ENCODE data around the gene APBB2. TPM values are rescaled to one million over a fixed set of nuclear protein-coding genes. Genes with fewer than 3 reads are reported as not detected.

Gene APBB2
- total RNA-seq, 2 experiments from 2014 or later: 2.4 to 2.7 TPM

DNA sequence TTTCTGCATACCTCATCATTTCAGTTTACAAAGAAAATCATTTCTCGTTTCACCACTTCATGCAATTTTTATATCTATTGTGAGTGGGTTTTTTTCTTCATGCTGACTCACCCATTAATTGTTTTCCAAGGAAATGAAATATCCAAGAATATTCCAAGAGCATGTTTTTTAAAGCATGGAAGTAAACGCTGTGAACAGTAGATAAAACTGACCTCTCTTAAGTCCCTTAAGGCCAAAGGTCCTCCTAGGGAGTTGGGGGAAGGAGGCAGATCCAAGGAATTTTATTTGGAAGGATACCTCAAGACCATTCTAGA is 2.6 kb upstream of the APBB2 start:
- POLR2A ChIA-PET: no interaction called here
- CTCF ChIA-PET: interaction anchor here (0.6 kb wide), 1 partner anchor 241 kb away, joined by 3 read pairs; no protein-coding TSS in a partner anchor

DNA sequence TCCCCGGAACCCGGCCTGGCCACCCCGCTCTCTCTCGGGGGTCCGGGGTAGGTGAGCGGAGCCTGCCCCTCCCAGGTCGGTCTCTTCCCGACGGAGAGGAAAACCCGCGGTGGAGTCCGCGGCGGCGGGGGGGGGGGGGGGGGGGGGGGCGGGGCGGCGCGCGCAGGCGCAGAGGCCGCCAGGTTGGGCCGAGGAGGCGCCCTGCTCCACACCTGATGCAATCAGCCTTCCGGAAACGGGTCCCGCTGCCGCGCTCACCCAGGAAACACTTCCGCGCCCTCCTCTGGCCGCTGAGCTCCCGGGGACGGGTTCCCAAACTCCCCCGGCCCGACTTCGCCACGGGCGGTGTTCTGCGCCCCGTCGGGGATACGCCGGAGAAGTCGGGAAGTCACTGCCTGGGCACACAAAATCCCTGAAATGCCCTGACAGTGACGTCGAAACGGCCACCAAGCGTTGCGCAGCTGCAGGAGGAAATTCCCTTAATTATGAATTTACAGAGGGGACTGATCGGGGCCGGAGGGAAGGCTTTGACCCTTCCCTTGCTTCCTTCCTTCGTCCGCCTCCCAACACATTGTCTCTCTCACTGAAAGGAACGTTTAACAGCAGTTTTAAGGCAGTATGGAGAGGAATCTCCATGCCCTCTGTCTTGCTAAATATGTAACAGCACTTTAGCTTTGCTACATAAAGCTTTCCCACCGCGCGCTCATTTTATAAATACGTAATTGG is 2.1 kb upstream of the APBB2 start:
- CTCF ChIA-PET: interaction anchor here (0.6 kb wide), 3 partner anchors 240 to 1027 kb away, joined by 3 to 4 read pairs (median 3); no protein-coding TSS in a partner anchor
- POLR2A ChIA-PET: interaction anchor here (0.6 kb wide), 1 partner anchor 184 kb away, joined by 11 read pairs; no protein-coding TSS in a partner anchor

DNA sequence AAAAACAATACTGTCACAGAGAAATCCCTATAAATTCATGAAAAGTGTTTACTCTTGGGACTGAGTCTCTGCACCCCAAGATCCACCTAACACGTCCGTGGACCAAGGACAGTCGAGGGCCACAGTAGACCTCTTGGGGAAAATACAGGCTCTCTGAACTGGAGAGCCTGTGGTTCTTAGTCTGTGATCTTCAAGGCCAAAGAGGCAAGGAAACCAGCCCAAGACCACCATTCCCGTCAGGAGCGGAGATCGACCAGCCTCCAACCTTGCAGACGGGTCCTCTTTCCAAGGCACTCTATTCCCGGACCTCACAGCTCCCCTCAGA is 1.6 kb upstream of the APBB2 start:
- ChIA-PET CTCF (interaction anchor here (0.6 kb wide), 2 partner anchors 308 to 1028 kb away, joined by 3 to 4 read pairs; no protein-coding TSS in a partner anchor), POLR2A (interaction anchor here (0.6 kb wide), 1 partner anchor 183 kb away, joined by 11 read pairs; no protein-coding TSS in a partner anchor)

DNA sequence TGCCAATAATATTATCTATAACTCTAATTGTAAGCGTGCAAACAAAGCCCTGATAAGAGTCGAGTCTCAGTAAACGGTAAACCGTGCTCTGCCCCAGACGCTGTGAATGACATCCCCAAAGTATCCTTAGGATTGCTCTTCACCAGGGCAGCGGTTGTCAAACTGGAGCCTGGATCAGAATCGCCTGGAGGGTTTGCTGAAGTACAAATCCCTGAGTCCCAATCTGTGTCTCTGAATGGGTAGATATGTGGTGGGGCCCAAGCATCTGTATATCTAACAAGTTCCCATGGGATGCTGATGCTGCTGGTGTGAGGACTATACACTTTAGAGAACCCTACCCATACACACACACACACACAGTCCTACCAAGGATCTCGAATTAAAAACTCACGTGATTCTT is 813 bp upstream of the APBB2 start:
- POLR2A ChIA-PET: no interaction called here
- CTCF ChIA-PET: no interaction called here

DNA sequence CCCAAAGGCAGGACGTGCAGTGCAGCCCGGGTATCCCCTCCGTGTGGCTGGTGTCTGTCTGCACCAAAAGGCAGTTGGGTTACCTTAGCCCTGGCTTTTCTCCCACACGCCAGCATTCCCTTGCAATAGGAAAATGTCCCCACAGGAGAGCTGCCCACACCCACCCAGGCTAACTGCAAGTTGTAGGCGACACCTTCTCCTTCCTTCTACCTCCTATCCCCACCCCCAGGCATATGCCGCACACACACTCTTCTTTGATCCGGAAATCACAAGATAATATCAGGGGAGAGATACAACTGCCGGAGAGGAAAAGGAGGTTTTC is 444 bp upstream of the APBB2 start:
- CTCF ChIA-PET: no interaction called here
- POLR2A ChIA-PET: no interaction called here

DNA sequence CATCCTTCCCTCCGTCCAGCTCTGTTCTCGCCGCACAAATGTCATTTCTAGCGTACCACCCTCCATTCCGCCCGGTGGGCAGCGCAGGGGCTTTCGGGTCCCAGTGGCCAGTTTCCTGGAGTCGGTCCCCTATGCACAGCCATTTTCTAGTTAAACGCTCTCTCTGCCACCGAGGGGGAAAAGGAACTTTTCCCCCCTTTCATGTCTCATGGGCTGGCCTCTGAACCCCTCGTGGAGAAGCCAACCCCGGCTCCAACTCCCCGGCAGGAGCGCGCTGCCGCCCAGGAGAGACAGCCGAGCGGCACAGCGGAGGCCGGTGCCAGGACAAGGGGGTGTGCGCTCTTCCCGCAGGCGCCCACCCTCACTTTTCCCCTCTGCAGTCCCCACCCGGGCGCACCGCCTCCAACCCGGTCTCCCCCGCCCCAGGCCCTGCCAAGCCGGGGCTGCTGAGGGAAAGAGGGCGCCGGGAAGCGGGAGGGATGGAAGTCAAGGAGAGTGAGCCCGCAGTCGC is 662 bp downstream of the APBB2 start:
- ChIA-PET POLR2A (no interaction called here), CTCF (no interaction called here)

DNA sequence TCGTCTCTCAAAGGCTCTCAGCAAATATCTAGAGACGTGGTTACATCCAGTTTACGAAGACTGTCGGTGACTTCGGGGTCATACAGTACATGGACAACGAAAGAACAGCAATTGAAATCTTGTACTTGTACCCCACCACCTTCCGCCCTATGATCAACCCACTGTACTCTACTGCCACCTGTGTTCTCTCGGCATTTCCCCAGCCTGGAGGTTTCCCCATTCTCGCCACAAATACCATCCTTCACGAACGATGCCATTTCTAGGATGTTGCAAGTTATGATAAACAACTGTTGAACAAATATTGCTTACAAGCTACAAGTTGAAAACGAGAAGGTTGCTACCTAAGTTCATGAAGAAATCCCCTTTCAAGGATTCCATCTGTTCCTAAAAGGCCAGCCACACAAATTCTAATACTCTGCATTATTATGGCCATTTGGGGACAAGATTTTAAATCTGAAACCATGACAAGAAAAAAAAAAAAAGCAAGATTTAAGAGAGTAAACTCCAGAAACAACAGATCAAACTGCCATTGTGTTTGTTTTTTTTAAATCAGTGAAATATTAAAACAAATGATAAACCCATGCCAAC is 1.6 kb downstream of the APBB2 start:
- ChIA-PET CTCF (no interaction called here), POLR2A (no interaction called here)

DNA sequence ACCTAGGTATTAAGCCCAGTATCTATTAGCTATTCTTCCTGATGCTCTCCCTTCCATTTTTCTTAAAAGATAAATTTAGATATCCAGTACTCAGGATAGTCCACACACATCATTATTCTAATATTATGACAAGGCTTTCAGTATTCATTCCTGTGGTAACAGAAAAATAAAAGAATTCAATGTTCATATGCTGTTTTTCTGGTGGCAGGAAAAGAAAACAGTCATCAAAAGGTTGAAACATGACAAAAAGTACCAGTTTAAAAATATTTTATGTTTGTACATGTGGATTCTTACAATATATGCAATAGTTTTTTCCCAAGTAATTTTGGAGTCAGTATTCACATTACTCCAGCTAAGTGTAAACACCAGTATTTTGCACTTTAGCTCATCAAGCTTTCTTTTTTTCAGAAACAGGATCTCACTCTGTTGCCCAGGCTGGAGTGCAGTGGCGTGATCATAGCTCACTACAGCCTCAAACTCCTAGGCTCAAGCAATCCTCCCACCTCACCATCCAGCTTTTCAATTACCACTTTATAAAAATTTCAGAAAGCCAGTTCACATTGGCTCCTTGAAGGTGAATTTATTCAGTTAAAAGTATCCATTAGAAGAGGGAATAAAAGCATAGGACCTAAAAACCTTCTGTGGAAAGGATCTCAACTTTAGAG is 2.3 kb downstream of the APBB2 start:
- ChIA-PET POLR2A (no interaction called here), CTCF (no interaction called here)

DNA sequence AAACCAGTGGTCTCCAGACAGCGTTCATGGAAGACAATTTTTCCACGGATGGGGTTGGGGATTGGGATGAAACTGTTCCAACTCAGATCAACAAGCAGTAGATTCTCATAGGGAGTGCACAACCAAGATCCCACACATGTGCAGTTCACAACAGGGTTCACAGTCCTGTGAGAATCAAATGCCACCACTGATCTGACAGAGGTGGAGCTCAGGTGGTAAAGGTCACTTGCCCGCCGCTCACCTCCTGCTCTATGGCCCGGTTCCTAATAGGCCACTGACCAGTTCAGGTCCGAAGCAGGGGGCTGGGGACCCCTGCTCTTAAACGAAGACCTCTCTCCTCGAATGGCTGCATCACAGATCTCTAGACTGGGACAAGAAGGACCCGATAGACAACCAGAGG is 4.4 kb downstream of the APBB2 start:
- ChIA-PET CTCF (no interaction called here), POLR2A (no interaction called here)

DNA sequence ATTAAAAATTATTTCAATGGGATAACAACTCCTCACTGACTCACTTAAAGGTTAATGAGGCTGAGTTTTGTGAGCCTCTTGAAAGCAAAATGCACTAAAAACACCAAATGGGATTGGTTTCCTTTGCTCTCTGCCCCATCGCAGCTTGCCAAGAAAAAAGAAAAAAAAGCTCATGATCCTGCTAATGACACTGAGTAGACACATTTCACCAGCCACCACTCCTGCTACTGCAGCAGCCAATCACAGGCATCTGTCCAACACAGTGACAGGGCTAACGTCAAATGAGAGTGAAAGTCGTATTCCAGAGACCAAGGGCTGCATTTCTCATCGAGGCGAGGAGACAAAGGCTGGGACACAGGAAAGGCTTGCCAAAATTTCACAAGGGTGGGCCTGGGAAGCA is 5.2 kb downstream of the APBB2 start:
- CTCF ChIA-PET: no interaction called here

DNA sequence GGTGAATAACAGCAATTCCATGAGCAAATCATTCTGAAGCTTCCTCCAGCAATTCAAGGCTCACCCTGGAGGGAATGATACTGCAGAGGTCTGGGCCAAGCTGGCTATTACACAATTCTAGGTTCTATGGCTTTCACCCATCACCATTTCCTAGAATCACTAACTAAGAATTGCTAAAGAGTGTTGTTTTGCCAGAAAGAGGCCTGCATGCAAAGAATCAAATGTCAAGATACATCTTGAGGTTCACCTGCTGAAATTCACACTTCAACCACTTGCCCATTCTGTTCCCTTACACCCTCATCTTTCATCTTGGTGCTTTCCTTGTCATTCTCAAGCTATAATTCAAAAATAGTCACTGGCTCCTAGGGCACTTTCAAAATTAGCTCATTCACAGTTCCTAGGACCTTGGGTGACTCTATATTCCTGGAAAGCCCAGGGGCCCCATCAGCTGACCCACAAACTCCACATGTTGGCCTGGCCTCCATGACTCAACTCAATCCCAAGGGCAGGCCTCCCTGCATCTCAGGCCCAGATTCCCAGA is 7.0 kb downstream of the APBB2 start:
- POLR2A ChIA-PET: no interaction called here
- CTCF ChIA-PET: no interaction called here

More for the DNA sequence above, 5.2 kb downstream of the APBB2 start:
- POLR2A ChIA-PET: no interaction called here

DNA sequence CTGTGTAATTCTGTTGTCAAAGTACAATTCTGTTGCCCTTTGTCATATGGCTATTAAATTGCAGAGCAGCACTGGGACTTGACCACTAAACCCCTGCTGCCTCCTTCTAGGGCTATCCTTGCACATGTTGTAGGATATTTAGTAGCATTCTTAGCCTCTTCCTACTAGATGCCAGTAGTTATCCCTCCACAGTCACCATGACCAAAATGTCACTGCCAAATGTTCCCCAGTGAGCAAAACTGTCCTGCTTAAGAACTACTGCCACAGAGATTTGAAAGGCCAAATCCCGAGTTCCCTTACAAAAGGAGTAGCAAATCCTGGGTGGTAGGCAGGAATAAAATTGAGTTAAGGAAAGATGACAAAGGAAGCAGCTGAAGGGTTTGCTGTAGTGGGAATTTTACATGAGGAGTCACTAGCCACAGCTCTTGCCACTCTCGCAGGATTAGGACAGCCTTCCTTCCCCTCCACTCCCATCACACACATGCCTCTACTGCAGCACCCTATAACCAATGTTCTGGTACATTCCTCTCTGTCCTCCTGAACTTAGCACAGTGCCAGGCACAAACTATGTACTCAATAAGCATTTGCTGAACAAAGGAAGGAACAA is 8.4 kb downstream of the APBB2 start:
- ChIA-PET CTCF (no interaction called here), POLR2A (no interaction called here)

DNA sequence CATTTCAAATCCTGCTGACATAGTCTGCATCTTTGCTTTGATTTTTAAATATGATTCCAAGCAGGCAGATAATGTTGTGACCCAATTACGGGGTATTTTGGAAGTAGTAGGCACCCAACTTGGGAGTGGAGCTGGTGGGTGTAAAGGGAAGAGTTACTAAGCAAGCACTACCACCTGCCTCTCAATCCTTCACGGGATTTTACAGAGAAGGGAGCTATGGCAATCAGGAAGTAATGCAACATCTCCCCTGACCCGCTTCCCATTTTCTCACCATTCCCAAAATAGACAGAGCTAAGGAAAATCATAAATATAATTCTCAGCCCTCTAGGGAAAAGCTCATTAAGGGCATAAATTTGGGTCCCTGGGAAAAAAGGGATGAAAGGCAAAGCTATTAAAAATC is 9.2 kb downstream of the APBB2 start:
- ChIA-PET POLR2A (no interaction called here), CTCF (no interaction called here)

DNA sequence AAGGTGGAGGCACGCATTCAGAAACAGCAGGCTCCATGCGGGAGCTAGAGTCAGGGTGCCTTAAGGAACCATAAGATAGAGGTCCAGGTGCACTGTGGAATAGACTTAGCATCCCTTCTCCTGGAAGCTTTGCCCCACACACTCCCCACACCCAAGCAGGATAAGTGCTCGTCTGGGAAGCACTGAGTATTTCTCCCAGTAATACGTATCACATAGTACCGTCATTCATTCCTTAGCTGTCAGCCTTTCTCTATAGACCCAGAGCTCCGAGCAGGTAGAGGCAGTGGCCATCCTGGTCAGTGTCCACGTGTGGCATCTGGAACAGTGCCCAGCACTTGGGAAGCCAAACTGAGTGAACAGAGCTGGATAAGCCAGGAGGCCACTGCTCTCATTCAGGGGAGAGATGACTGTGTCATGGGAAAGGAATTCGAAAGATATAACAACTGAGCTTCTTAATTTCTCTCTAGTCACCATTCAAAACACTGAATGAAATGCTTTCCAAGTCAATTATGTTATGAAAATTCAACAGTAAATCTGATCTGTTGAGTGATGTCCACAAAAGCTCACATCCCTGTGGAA is 9.9 kb downstream of the APBB2 start:
- ChIA-PET POLR2A (no interaction called here), CTCF (no interaction called here)

DNA sequence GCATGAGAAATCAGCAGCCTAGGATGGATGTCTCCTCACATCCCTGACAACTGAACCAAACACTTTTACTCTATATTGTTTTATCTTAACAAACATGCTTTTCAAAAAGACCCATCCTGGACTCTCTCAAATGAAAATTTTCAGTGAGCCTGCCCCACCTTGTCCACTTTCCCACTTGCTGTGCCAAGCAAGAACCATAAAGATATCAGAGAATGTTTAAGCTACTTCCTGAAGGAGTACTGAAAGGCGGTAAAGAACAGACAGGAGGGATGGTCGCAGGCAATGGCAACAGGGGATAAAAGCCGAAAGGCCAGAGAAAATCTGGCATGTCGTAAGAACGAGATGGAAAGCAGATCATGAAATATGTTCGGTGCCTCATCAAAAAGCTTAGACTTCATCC is 10.5 kb downstream of the APBB2 start:
- POLR2A ChIA-PET: no interaction called here
- CTCF ChIA-PET: no interaction called here

DNA sequence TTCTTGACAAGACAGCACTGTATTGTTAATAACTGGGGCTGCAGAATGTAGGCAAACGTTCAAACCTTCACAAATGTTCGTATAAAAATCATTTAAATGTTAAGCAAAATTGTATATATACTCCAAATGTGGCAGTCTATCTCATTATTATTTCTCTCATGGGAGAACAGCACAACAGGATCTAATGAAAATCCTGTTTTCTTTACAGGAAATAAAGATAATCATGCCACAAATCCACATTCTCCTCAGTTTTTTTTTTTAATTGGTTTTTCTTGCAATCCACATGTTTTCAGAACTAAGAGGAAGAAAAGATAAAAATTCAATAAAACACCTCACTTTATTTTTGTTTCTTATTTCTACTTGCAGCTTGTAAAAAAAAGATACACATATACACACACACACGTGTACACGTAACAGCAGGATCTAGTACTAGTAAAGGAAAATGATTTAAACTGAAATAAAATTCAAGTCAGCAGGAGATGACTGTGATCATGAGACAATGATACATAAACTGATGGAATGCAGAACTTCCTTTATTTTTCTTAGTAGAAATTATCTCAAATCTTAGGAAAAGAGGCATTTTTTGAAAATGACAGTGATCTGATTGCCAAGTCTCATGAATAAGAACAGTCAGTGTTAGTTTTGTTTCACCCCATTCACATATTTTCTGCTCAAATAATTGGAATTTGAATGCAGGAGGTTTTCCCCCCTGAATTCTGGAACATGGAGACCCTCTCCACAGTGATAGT is 11.3 kb downstream of the APBB2 start:
- ChIA-PET POLR2A (no interaction called here), CTCF (no interaction called here)

DNA sequence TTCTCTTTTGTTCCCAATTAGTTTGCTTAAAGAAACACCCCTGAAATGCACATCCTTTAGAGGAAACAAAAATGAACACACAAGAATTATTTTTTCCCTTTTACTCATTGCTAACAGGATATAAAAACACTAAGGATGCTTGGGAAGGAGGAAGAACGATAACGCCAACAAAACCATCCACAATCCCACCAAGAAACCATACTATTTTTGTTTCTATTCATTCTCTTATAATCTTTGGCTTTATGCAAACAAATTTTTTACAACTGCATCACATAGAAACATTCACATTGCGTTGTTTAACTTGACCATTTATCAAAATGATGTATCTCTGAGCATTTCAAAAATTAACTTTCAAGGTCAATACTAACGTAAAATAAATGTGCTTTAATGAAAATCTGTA is 12.0 kb downstream of the APBB2 start:
- POLR2A ChIA-PET: no interaction called here
- CTCF ChIA-PET: no interaction called here

DNA sequence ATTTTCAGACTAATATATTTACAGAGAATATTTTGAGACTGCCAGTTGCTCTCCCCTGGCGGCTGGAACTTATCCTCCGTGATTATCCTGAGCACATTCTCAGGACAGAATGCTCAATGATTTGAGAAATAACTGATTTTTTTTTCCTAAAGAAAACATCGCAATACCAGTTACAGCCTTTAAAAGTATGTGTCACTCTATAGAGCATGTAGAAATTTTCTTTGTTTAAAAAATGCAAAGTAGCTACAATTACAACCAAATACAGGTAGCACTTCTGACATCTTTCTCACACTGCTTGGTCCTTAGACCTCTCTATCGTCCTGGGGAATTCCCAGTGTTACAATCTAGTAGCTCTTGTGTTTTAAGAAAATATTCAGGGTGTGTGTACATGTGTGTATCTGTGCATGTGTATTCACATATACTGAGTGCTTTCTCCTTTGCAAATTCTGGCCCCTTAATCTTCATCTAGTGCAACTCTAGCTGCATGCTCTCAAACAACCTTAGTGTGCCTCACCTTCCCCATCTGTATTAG is 13.8 kb downstream of the APBB2 start:
- ChIA-PET POLR2A (no interaction called here), CTCF (no interaction called here)

DNA sequence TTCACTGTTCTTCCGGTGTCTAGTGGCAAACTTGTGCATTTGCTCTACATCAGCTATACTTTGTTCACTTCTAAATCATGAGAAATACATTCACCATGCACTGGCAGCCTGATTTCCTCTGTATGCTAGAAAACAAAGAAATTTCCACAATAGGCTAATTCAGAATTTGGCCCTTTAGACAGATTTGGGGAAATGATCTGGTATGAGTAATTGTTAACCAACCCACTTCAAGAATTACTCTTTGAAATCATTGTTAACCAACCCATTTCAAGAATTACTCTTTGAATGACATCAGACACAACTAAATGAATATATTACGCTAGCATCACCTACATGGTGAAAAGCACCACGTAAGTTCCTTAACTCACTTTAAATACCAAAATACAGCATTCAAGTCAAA is 14.6 kb downstream of the APBB2 start:
- ChIA-PET POLR2A (no interaction called here), CTCF (no interaction called here)

DNA sequence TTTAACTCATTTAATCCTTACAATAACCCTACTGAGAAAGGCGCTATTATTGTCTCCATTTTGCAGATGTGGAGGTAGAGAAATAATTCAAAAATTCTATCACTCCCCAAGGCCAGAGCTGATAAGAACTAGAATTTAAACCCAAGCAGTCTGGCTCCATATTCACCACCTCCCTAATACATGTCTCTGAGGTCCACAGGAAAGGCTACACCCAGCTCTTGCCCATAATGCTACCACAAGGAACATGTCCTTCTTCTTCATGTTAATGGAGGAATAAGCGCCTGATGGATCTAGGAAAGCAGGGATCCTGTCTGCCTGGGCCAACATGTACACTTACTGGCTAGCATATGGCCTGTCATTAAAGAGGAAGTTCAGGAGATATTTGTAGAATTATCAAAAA is 16.3 kb downstream of the APBB2 start:
- POLR2A ChIA-PET: no interaction called here
- CTCF ChIA-PET: no interaction called here

All from activated CD8-positive, alpha-beta memory T cell treated with anti-CD3 and anti-CD28 coated beads for 36 hours (primary cell).